GM10248 (cell line): ENCODE data around the gene GNAI2.

Source experiments
- CTCF ChIA-PET: fragments of 300-600 bp; sonication (Branson Sonifier 250); formaldehyde crosslinking; extraction: SDS; loops from one replicate; lab custom pipeline; 2021; ENCODE audit warnings: antibody characterized with exemption; lab: Yijun Ruan, JAX
- POLR2A ChIA-PET: fragments of 350-650 bp; sonication (Branson Sonifier 250); formaldehyde crosslinking; extraction: SDS; loops from one replicate; lab custom pipeline; 2020; ENCODE audit warnings: antibody characterized with exemption; lab: Yijun Ruan, JAX
- DNase-seq: peaks from one replicate; pipeline ENCODE4 v3.0.0; 2012; ENCODE audit errors: extremely low spot score
- TF ChIP-seq, protein P1 (sequence below): IDR thresholded peaks from 2 replicates; pipeline ENCODE4 v1.5.1; 2012; ENCODE audit warnings: mild to moderate bottlenecking, low read depth; ENCODE audit errors: extremely low read depth, missing control alignments, control extremely low read depth

Gene GNAI2

DNA sequence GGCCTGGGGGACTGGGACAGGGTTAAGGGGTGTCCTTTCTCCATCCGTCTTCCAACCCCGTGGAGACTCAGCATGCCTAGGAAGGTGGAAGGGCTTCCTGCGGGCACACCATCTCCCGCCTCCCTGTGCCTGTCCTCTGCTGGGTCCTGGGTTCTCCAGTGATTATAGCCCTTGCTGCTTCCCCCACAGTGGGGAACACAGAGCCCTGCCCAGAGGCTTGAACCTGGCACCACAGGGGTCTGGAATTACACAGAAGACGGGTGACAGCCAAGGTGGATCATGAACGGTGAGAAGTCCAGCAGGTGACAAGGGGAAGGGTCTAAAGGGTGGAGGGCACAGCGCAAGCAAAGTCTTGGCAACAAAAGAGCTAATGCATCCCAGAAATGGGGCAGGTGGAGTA, 26.8 kb downstream of the GNAI2 start:
- TF ChIP-seq, protein P1, sequence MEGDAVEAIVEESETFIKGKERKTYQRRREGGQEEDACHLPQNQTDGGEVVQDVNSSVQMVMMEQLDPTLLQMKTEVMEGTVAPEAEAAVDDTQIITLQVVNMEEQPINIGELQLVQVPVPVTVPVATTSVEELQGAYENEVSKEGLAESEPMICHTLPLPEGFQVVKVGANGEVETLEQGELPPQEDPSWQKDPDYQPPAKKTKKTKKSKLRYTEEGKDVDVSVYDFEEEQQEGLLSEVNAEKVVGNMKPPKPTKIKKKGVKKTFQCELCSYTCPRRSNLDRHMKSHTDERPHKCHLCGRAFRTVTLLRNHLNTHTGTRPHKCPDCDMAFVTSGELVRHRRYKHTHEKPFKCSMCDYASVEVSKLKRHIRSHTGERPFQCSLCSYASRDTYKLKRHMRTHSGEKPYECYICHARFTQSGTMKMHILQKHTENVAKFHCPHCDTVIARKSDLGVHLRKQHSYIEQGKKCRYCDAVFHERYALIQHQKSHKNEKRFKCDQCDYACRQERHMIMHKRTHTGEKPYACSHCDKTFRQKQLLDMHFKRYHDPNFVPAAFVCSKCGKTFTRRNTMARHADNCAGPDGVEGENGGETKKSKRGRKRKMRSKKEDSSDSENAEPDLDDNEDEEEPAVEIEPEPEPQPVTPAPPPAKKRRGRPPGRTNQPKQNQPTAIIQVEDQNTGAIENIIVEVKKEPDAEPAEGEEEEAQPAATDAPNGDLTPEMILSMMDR, result no peak
- ChIA-PET CTCF (interaction anchor here (0.7 to 2.1 kb wide), 6 partner anchors 9 to 68 kb away, joined by 3 to 9 read pairs (median 4); no protein-coding TSS in a partner anchor), POLR2A (interaction anchor here (1.3 kb wide), 1 partner anchor 16 kb away, joined by 3 read pairs; no protein-coding TSS in a partner anchor)
- DNase-seq, result no peak

DNA sequence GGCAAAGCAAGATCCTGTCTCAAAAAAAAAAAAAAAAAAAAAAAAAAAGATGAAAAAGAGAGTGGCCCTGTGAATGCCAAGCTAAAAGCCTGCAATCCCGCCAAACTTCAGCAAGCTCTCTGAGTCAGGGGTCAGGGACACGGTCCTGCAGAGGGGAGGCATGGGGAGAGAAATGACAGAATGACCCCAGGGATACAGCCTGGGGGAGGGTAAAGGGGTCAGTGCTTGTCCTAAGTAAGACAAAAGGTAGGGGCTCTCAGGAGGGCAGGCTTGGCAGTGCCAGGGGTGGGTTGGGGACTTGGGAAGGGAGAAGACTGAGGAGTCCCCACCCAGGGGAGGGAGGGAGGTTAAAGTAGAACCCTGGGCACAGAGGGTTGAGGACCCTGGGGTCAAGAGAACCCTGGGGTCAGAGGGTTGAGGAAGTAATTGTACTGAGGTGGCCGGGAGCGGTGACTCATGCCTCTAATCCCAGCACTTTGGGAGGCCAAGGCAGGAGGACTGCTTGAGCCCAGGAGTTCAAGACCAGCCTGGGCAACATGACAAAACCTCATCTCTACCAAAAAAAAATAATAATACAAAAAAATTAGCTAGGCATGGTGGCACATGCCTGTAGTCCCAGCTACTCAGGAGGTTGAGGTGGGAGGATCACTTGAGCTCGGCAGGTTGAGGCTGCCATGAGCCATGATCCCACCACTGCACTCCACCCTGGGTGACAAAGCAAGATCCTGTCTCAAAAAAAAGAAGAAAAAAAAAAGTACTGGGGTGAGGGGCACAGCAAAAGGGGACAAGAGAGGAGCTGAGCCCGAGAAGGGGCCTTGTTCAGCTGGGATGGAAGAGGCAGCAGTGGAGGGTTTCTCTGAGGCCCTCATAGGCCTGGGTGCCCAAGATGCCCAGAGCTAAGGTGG, 27.7 kb downstream of the GNAI2 start:
- TF ChIP-seq, protein P1, result no peak
- POLR2A ChIA-PET, result interaction anchor here (0.6 to 1.3 kb wide), 4 partner anchors 17 to 1021 kb away, joined by 3 to 5 read pairs (median 4); no protein-coding TSS in a partner anchor
- DNase-seq, result no peak
- CTCF ChIA-PET, result interaction anchor here (0.7 to 4.6 kb wide), 8 partner anchors 8 to 71 kb away, joined by 3 to 19 read pairs (median 4); no protein-coding TSS in a partner anchor

DNA sequence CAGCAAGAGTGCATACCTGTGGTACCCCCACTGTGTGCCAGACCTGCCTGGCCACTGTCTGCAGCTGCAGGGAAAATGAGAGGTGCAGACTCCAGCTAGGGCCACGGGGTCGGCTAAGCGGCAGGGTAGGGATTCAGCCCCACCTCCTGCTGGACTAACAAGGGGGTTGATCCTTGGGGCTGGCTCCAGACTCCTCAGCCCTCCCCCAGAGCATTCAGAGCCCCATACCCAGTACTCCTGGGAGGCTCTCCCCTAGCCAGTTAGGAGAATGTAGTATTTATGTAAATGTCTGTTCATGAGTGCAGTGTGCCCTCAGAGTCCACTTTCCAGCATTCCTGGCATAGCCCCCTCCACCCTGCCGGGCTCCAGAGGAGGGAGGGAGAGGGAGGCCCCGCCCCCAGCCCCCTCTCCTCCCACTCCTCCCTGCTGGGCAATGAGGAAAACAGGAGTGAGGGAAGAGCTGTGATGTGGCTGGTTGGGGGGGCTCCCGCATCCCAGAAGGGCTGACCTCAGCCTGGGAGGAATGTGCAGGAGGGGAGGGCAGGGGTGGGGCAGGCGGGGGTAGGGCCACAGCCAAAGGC, 28.5 kb downstream of the GNAI2 start:
- TF ChIP-seq, protein P1, result no peak
- ChIA-PET POLR2A (interaction anchor here (0.6 kb wide), 1 partner anchor 38 kb away, joined by 3 read pairs; no protein-coding TSS in a partner anchor), CTCF (interaction anchor here (1.2 to 4.6 kb wide), 7 partner anchors 7 to 72 kb away, joined by 3 to 19 read pairs (median 5); no protein-coding TSS in a partner anchor)
- DNase-seq, result no peak

DNA sequence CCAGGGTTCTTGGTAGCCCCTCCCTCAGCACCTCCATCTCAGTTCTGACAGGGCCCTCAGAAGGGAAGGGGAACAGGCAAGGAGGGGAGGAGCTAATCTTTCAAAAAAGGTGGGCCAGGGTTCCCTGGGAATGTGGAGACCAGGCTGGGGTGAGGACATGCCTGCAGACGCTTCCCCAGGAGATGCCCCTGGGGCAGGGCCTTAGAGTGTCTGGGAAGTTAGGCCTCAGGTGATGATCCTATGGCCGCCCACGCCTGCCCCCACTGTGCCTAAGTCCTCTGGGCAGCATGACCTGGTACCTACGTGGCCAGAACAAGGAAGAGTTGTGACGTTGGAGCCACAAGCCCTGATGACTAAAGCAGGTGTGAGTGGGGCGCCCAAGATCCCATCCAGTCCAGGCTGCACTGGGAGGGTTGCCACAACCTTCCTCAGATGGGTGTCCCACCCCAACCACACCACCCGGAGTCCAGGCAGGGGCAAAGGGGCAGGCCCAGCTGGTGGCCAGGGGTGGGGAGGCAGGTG, 29.0 kb downstream of the GNAI2 start:
- CTCF ChIA-PET, result interaction anchor here (0.7 to 4.6 kb wide), 6 partner anchors 9 to 73 kb away, joined by 3 to 19 read pairs (median 3); no protein-coding TSS in a partner anchor
- POLR2A ChIA-PET, result no interaction called here
- TF ChIP-seq, protein P1, result no peak
- no peak for DNase-seq

DNA sequence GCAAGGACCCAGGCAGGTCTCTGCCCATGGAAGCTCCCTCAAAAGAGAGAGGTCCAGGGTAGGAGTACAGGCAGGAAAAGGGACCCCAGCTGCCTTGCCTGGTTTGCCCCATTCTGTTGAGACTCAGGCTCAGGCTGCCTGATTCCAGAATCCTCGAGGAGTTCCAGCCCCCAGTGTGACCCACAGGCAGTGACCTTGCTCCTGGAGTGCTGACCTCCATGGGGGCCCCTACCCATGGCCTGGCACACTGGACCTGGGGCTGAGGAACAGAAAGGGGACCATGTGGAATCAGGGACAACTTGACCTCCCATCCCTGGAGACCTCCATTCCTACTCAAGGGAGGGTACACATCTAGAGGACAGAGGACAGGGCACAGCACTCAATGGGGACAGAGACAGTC, 29.6 kb downstream of the GNAI2 start:
- TF ChIP-seq, protein P1, result no peak
- no peak for DNase-seq
- ChIA-PET CTCF (interaction anchor here (0.7 to 4.6 kb wide), 7 partner anchors 9 to 75 kb away, joined by 3 to 19 read pairs (median 3); partner anchors contain the start of gene GNAT1), POLR2A (no interaction called here)

DNA sequence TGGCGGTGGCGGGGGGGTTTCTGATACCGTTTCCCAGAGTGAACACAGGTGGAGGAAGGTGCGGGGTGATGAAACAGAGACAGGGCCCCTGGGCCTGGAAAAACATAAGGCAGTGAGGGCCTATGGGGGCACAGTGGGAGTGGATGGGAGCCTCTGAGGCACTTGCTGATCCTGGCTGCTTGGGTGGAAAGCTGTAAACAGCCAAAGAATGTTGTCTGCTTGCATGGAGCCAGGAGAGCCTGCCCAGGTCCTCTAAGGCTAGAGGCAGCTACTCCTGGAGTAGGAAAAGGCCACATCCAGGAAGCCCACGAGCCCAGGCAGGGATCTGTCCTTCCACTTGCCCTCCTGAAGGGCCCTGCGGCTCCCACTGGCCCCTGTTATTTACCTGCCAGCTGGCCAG, 30.0 kb downstream of the GNAI2 start:
- POLR2A ChIA-PET, result no interaction called here
- no peak for DNase-seq
- CTCF ChIA-PET, result interaction anchor here (0.7 to 4.6 kb wide), 8 partner anchors 8 to 75 kb away, joined by 3 to 19 read pairs (median 3); partner anchors contain the start of gene GNAT1
- TF ChIP-seq, protein P1, result no peak
